Ishikawa (cell line): Measurements from ENCODE around the gene RND3.

Experiments used
- CEBPB ChIP-seq: IDR thresholded peaks from 2 replicates; pipeline ENCODE4 v1.6.1; 2012
- CREB1 ChIP-seq: IDR thresholded peaks from 2 replicates; pipeline ENCODE4 v1.6.1; 2012; ENCODE audit warnings: low read depth
- EGR1 ChIP-seq: IDR thresholded peaks from 2 replicates; pipeline ENCODE4 v1.6.1; 2012
- EP300 ChIP-seq: IDR thresholded peaks from 2 replicates; pipeline ENCODE4 v1.6.1; 2012; ENCODE audit warnings: borderline replicate concordance
- FOXM1 ChIP-seq: IDR thresholded peaks from 2 replicates; pipeline ENCODE4 v1.6.1; 2012; ENCODE audit warnings: low read depth, borderline replicate concordance
- NFIC ChIP-seq: IDR thresholded peaks from 2 replicates; pipeline ENCODE4 v1.6.1; 2012
- RAD21 ChIP-seq: IDR thresholded peaks from 2 replicates; pipeline ENCODE4 v1.6.1; 2012; ENCODE audit warnings: low read depth
- TAF1 ChIP-seq: IDR thresholded peaks from 2 replicates; pipeline ENCODE4 v1.6.1; 2012; ENCODE audit warnings: low read depth, mild to moderate bottlenecking
- TCF12 ChIP-seq: IDR thresholded peaks from 2 replicates; pipeline ENCODE4 v1.6.1; 2012; ENCODE audit warnings: low read depth
- TEAD4 ChIP-seq: IDR thresholded peaks from 2 replicates; pipeline ENCODE4 v1.6.1; 2012
- YY1 ChIP-seq: IDR thresholded peaks from 2 replicates; pipeline ENCODE4 v1.6.1; 2012; ENCODE audit warnings: low read depth
- ZBTB7A ChIP-seq: IDR thresholded peaks from 2 replicates; pipeline ENCODE4 v1.6.1; 2012; ENCODE audit warnings: low read depth
- TF ChIP-seq, protein P1 (sequence below): IDR thresholded peaks from 2 replicates; pipeline ENCODE4 v1.6.1; 2012
- TF ChIP-seq, protein P2 (sequence below): IDR thresholded peaks from 2 replicates; pipeline ENCODE4 v1.6.1; 2012; ENCODE audit warnings: low read depth, mild to moderate bottlenecking
- TF ChIP-seq, protein P3 (sequence below): IDR thresholded peaks from 2 replicates; pipeline ENCODE4 v1.6.1; 2012

RND3 gene

DNA sequence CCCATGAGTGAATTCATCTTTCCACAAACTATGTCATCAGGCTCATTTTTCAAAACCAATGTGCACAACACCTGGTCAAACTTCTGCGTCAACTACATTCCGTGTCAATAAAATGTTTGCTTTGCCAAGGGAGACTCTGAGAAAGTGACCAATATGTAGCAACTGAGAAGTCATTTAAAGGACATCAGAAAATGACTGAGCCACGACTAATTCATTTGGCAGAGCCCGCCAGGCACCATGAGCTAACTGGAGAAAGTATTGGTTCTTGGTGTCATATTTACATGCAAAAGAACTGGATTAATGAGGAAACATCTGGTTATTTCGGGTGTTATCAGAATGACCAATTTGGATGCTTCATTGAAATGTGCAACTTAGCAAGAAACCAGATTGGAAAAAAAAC is 7.2 kb downstream of the RND3 start:
- TF ChIP-seq CEBPB: 0 out of 2 replicates have a peak, but pooled peaks have one; percentile 16
- TF ChIP-seq, protein P1, sequence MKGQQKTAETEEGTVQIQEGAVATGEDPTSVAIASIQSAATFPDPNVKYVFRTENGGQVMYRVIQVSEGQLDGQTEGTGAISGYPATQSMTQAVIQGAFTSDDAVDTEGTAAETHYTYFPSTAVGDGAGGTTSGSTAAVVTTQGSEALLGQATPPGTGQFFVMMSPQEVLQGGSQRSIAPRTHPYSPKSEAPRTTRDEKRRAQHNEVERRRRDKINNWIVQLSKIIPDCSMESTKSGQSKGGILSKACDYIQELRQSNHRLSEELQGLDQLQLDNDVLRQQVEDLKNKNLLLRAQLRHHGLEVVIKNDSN: no peak
- TF ChIP-seq NFIC: 0 out of 2 replicates have a peak, but pooled peaks have one; percentile 32

DNA sequence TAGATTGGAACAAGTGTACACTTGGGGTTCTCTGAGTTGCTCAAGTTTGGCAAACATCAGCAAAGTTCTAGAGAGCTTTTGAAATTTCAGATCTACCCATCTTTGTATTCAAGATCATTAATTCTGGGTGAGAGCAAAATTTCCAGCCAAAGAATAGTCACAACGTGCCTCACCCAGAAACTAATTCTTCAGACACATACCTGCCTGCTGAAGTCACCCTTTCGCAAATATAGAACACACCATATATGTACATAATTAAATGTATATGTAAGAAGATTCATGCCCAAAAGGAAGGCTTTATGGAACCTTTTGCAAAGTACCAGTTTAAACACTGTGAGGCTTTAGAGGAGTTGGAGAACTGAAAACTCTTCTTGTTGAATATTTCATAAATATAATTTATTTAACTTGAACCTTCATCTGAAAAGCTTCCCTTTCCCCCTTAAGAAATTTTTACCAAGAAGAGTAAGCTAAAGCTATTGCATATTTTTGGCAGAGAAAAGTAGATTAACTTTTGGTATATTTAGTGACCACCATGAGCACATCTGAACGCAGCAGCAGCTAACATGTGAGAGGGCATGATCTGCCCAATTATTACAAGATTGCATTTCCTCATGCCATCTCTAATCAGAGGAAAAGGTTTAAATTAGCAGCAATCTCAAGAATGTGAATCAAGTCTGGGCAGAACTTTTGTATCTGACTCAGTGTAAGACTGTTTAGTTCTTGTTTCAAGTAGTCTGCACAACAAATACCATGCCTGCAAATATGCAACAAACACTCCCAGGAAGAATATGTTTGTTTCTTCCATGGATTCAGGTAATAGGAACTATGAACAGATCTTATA is 8.2 kb downstream of the RND3 start:
- TF ChIP-seq, protein P1: no peak
- TF ChIP-seq NFIC (peak; percentile 65), EGR1 (no peak), FOXM1 (peak; percentile 86), CEBPB (peak; percentile 26; the same call in 1 of the 2 replicates), CREB1 (no peak), TEAD4 (peak; percentile 91), EP300 (peak; percentile 91)
- TF ChIP-seq, protein P2, sequence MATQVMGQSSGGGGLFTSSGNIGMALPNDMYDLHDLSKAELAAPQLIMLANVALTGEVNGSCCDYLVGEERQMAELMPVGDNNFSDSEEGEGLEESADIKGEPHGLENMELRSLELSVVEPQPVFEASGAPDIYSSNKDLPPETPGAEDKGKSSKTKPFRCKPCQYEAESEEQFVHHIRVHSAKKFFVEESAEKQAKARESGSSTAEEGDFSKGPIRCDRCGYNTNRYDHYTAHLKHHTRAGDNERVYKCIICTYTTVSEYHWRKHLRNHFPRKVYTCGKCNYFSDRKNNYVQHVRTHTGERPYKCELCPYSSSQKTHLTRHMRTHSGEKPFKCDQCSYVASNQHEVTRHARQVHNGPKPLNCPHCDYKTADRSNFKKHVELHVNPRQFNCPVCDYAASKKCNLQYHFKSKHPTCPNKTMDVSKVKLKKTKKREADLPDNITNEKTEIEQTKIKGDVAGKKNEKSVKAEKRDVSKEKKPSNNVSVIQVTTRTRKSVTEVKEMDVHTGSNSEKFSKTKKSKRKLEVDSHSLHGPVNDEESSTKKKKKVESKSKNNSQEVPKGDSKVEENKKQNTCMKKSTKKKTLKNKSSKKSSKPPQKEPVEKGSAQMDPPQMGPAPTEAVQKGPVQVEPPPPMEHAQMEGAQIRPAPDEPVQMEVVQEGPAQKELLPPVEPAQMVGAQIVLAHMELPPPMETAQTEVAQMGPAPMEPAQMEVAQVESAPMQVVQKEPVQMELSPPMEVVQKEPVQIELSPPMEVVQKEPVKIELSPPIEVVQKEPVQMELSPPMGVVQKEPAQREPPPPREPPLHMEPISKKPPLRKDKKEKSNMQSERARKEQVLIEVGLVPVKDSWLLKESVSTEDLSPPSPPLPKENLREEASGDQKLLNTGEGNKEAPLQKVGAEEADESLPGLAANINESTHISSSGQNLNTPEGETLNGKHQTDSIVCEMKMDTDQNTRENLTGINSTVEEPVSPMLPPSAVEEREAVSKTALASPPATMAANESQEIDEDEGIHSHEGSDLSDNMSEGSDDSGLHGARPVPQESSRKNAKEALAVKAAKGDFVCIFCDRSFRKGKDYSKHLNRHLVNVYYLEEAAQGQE: no peak
- TF ChIP-seq, protein P3, sequence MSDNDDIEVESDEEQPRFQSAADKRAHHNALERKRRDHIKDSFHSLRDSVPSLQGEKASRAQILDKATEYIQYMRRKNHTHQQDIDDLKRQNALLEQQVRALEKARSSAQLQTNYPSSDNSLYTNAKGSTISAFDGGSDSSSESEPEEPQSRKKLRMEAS: peak; percentile 24; the same call in 1 of the 2 replicates

DNA sequence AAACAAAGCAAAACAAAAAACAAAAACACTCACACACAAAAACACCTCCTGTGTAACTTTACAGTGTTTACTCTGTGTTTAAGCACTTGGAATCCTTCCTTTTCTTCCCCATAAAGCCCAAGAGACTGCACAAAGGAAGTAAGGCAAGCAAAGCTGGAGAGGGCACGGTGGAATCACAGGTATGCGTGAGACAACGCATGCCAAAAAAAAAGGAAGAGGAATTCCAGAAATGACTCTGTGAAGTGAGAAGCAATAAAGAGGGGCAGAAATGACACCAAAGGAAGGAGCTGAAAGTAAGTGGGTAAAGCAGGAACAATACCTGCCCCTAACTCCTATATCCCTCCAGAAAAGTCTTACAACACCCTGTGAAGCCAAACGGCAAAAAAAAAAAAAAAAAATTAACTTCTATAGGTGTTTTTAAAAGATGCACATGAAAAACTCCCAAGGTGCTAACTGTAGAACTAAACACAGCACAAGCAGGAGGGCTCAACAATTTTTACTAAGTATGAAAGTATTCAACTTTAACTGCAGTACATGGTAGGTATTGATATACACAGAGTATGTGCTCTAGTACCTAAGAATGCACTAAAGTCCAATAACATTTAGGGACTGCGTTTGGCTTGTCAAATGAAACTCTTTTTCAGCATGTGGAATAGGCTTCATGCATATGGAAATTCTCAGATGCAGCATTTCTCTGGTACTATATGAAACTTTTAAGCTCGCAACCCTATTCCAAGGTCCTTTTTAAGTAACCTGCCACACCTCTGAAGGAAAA is 9.1 kb downstream of the RND3 start:
- TF ChIP-seq EP300 (peak; percentile 74; the same call in 1 of the 2 replicates), NFIC (peak; percentile 80), EGR1 (no peak), CREB1 (no peak), TEAD4 (peak; percentile 96), ZBTB7A (no peak), TAF1 (no peak), YY1 (no peak), RAD21 (0 out of 2 replicates have a peak, but pooled peaks have one; percentile 6), TCF12 (peak; percentile 73), FOXM1 (peak; percentile 65; the same call in 1 of the 2 replicates), CEBPB (no peak)
- TF ChIP-seq, protein P1: no peak
- TF ChIP-seq, protein P3: no peak
- TF ChIP-seq, protein P2: no peak; the same call in 1 of the 2 replicates

DNA sequence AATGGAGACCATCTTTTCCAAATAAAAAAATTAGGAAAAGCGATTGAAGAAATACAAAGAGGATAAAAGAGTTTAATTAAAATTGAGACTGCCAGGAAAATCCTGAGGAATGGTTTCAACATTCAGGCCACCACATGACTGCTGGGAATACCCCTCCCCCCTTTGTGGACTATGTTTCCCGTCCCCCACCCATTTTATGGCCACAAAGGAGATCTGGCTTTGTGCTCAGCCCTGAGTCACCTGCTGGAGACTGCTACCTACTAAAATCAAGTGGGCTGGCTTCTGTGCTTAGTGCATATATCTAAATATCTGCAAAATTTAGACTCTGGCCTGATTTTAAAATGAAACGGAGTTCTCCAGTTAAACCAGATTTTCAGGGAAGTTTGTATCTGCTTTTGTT is 10.1 kb downstream of the RND3 start:
- TF ChIP-seq TAF1 (no peak), CEBPB (no peak), NFIC (no peak), FOXM1 (no peak), EGR1 (no peak), YY1 (no peak), RAD21 (no peak), EP300 (no peak), ZBTB7A (no peak), CREB1 (no peak), TCF12 (no peak), TEAD4 (no peak)
- TF ChIP-seq, protein P1: no peak
- TF ChIP-seq, protein P3: no peak
- TF ChIP-seq, protein P2: no peak
